Stimulated activated CD4-positive, alpha-beta T cell treated with anti-CD3 and anti-CD28 coated beads, Interleukin-1b, Interleukin-23, amount 100 ng/mL, for 4 hours (primary cell): ENCODE results near the gene PPT2.
"Not testable (repeated sequence)": the region's sequence is repeated elsewhere in the genome, so short reads cannot be mapped to it uniquely, and the experiment has no call there.

Experiments
- DNase-seq, 2 donors: peaks; one replicate each; pipeline ENCODE4 v3.0.0-alpha.2; 2020; ENCODE audit warnings: low read depth in 2 of 2

PPT2 gene

DNA sequence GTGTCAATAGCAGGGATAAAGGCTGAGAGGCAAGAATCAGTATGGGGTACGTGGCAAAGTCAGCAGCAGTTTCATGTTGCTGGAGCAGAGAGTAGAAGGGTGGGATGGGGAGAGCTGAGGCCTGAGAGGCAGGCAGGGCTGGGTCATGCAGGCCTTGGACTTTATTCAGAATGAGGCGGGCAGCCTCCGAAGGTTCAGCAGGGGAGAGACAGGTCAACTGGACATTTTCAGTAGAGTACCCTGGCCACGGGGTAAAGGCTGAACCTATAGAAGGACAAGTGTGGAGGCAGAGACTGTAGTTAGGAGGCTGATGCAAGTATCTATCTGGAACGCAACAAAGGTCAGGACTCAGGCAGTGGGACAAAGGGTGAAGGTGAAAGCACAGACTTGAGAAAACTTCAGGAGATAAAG lies 56.3 kb downstream of the PPT2 start:
- no peak for DNase-seq

DNA sequence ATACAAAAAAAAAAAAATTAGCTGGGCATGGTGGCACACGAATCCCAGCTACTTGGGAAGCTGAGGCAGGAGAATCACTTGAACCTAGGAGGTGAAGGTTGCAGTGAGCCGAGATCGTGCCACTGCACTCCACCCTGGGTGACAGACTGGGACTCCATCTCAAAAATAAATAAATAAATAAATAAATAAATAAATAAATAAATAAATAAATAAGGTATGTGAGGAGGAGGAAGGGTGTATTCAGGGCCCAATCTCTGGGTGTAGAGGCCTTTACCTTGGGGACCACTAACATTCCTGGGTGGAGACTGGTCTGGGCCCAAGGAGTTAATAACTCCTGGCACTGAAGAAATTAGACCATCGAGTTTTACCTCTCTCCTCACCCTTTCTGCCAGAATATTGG lies 57.5 kb downstream of the PPT2 start:
- not testable (repeated sequence) for DNase-seq

DNA sequence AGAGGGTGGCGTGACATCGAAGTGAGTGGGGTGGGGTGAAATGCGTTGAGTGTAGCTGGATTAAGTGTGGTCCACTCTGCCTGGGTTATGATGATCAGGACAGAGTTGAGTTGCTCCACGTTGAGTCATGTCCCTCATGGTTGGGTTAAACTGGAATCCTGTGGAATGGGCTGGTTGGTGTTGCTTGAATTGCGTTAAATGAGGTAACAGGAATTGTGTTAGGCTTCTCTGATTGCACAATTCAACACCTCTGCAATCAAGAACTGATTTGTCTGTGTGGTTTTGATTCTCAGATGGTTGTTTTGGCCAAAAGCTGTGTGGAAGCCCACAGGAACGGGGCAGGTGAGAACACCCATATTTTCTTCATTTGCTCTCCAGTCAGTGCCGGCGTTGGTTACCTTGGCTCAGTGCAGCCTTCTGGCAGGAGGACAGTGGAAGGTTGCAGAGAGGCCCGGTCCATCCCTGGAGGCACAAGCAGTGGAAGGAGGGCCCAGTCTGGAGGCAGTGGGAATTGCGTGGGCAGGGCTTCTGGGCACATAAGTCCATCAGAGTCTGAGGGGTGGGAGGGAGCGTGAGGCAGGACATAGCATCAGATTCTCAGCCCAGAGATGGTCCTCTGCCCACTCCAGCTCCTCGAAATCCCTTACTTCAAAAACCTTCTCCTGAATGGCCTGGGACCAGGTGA lies 58.3 kb downstream of the PPT2 start:
- DNase-seq = no peak
